Myocyte (in vitro differentiated cells): ENCODE measurements around the gene TPP2. TPM values are rescaled to one million over a fixed set of nuclear protein-coding genes. Genes with fewer than 3 reads are reported as not detected.

ENCODE experiments used
- DNase-seq: peaks from one replicate; pipeline ENCODE4 v3.0.0-alpha.2; 2012; ENCODE audit warnings: low read depth
- total RNA-seq: library from RNA; depleted of rRNA; stranded (reverse); fragments of >200 nt; gene quantifications from 2 replicates; pipeline ENCODE4 v1.2.3, GENCODE V29; 2014

TPP2 gene
- total RNA-seq, 1 donor from 2014 or later = 54.6 TPM

DNA sequence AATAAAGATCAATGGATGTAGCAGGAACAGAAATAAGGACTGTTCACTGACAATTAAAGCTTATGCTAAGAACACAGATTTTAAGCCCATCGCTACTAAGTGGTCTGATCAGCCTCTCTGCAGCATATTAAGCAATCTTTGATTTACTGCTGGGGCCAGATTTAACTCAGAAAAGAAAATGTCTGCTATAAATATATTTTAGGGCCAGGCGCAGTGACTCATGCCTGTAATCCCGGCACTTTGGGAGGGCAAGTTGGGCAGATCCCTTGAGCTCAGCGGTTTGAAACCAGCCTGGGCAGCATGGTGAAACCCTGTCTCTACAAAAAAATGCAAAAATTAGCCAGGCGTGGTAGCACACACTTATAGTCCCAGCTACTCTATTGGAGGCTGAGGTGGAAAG, 55.1 kb downstream of the TPP2 start:
- peak; percentile 80 for DNase-seq

GRCh38 chr13:102654756-102655155, 58.0 kb downstream of the TPP2 start:
- DNase-seq = no peak

- DNase-seq = no peak
These were observed 60.8 kb downstream of the TPP2 start for GRCh38 chr13:102657630-102658029.

- no peak for DNase-seq
These were observed 61.9 kb downstream of the TPP2 start for GRCh38 chr13:102658660-102659059.

DNA sequence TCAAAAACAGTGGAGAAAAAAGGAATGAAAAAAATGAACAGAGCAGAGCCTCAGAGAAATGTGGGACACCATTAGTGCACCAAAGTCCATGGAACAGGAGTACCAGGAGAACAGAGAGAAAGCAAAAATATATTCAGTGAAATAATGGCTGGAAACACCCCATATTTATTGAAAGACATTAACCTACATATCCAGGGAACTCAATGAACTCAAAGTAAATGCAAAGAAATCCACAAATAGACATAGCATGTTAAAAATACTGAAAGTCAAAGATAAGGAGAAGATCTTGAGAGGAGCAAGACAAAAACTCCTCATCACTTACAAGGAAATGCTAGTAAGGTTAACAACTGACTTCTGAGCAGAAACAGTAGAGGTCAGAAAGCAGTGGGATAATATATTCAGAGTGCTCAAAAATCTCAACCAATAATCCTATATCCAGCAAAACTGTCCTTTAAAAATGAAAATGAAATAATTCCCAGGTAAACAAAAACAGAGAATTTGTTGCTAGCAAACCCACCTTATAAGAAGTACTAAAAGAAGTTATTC, 62.5 kb downstream of the TPP2 start:
- DNase-seq = no peak

DNA sequence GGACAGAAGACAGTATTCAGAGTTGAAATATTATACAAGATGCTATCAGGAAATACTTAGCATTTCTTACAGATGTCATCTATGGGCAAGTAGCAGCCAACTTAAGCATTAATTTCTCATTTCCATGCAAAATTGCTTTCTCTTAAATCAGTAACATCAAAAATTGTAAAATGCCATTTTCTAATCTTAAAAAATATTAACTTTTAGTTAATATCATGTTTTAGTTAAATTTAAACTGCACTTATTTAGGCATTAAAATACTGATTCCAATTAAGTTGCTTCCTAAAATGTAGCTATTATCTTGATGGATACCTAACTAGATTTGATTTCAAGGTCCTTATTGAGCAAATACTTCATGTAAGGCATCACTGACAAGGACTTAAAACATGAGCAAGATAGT, 70.2 kb downstream of the TPP2 start:
- no peak for DNase-seq

GRCh38 chr13:102667911-102668310, 71.1 kb downstream of the TPP2 start:
- no peak for DNase-seq

- DNase-seq = no peak
These were observed 73.3 kb downstream of the TPP2 start for GRCh38 chr13:102670130-102670529.

- no peak for DNase-seq
These were observed 78.3 kb downstream of the TPP2 start for GRCh38 chr13:102675115-102675514.

DNA sequence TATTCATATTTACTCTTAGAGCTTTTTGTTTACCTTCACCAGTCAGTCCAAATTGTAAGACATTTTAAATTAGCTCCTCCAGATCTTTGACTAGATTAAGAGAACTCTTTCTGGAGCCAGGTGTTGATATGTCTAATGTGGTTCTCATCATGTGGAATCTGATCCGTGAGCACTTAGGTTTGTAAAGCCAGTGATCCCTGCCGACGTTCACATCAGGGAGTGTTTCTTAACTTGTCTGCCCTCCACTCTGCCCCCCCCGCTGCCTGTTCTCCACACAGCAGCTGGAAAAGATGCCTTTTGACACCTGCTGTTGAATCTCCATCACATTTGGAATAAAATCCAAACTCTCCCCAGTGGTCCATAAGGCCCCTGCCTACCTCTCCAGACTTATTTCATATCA, 80.3 kb downstream of the TPP2 start:
- DNase-seq = no peak

DNA sequence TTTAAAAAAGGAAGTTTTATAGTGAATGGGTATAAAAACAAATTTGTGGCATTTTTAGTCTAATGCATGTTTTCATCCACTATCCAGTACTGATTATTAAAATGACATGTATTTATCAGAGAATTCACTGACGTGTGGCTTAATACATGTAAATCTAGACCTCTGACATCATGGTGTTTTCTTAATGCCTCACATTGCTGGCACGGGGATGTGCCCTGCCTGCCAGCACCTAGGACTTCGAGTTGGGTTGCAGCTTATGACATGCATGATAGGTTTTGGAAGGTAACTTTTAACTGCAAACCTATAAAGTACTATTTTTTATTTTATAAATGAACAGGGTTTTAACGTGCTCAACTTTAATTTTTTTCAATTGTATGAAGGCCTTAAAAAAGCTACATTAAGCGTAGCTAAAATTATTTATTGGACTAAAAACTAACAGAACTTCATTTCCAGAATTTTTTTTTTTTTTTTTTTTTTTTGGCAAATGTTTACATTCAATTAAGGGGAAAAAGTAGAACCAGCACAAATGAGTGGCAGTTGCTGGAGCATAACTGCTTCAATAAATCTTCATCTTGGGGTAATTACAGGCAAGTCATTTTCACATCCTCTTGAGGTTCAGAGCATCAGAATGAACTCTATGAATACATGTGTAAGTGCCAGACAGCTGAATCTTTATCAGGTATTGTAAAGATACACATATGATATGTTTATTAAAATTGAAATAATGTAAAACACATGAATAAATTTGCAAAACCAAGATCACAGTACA, 81.7 kb downstream of the TPP2 start:
- no peak for DNase-seq

- DNase-seq = no peak
These were observed 82.8 kb downstream of the TPP2 start for GRCh38 chr13:102679449-102680132.

DNA sequence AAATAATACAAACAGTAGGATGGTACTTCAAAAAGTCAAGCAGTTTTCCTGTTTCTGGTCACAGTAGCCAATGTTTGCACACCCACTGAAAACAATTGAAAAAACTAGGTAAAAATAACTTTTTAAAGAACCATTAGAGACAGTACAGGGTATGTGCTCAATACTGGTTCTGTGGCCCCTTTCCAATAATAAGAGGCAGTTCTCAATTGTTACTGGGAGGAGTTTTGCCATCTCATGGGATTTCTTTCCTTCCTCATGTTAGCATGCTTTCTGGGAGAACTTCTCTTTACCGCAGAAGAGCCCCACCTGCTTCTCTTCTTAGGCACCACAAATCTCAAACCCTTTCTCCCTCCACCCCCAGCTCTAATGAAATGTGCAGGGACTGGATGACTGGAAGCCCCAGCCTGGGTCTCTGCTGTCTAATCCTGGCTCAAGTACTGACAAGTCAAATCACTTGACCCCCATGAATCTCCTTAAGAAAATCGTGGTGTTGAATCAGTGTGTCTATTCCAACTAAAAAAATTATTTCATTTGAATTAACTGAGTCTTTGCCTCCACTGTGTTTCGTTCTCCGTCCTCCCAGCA, 83.4 kb downstream of the TPP2 start:
- no peak for DNase-seq

- DNase-seq = no peak
These were observed 84.3 kb downstream of the TPP2 start for GRCh38 chr13:102680842-102681740.

DNA sequence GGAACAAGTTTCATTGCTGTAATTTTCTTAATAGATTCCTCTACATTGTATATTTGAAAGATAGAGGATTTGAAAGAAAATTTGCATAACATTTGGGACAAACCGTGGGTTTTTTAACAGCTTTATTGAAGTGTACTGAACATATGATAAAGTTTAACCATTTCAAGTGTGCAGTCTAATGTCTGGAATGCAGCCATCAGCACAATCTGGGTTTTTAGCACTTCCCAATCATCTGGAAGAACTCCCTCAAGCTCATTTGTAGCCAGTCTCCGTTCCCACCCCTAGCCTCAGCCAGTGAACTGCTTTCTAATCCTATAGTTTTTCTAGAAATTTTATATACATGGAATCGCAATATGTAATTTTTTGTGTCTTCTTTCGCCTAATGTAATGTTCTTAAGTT, 85.4 kb downstream of the TPP2 start:
- no peak for DNase-seq

- DNase-seq = no peak
These were observed 85.9 kb downstream of the TPP2 start for GRCh38 chr13:102682727-102683126.

DNA sequence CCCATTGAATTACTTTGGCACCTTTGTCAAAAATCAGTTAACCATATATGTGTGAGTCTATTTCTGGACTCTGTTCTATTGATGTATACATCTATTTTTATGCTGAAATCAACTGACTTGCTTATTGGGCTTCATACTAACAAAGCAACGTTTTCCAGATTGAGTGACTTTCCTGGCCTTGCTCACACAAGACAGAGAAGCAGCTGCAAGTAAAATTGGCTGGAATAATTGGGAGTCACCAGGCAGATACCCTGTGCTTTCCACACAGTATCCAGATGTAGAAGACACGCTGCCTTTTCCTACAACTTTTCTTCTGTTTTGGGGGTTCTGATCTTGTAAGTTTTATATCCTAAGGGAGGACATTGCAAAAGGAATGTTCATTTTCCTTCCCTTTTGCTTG, 86.9 kb downstream of the TPP2 start:
- no peak for DNase-seq

GRCh38 chr13:102686024-102686423, 89.2 kb downstream of the TPP2 start:
- DNase-seq = no peak

- DNase-seq = no peak
These were observed 90.7 kb downstream of the TPP2 start for GRCh38 chr13:102687520-102687919.

DNA sequence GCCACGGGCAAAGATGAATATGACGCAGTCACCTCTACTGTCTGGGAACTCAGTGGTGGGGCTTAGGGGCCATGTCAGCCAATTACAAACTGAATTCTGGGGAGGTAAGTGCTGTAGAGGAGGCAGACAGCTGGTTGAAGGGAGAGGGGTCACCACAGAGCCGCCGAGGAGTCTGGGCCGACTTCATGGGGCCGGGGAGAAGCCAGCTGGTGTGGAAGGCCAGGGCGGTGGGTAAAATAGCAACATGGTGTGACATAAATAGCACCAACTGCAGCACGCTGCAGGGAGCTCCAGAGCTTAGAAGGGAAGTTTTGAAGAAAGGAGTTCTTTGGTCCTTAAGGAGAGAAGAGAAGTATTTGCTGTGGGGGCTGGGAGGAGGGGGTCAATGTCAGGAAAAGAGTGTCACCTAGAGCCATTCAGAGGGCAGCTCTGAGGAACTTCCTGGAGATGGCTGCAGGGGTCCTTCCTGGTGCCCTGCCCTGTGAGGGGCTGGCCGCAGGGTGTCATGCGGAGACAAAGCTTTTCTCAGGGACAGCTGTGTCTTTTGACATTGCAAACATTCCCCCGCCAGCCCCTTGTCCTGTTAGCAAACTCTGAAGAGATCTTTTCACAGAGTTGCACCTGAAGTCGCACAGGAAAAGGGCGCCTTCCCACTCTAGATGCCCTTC, 91.7 kb downstream of the TPP2 start:
- peak; percentile 71 for DNase-seq

DNA sequence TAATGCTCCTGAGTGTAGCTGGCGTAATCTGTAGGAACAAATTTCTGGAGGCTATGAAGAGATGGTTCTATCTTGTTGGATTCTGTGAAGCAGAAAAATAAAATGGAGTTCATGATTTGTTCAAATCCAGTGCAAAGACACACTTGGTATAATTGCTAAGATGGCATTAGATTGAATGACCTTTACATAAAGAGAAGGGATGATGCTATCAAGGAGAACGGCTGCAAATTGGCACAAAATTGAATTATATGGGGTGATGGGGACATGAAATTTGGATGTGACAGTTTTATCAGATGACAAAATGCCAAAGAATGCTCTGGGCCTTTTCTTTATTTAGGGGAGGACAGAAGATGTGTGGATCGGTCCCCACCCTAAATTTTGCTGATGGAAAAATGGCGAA, 94.1 kb downstream of the TPP2 start:
- no peak for DNase-seq
